ENCODE results near the gene MSMO1. TPM values are rescaled to one million over a fixed set of nuclear protein-coding genes. Genes with fewer than 3 reads are reported as not detected.

Gene MSMO1
- polyA plus RNA-seq, 1 donor (not counting 4 experiments of a cell fraction or from before 2014, with no cell fraction given) = 541 TPM

DNA sequence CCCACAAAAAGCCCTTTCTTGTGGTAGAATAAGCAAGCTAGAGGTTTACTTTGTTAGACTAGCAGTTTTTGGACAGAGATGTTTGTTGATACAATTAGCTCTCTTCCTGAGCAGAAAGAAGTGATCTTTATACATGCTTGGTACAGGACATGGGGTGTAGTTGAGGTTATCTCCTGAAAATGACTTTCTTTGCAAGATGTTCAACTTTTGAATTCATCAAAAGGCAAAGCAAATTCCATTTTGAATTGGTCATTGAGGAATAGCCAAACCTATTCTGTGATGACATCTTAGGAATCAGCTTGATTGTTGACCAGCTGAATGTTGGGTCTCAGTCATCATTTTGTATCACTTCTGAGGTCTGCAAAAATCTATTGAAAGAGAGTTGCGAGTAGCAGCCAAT, 55.2 kb downstream of the MSMO1 start:
- peak; percentile 55 for FAIRE-seq
- TF ChIP-seq EZH2 (IDR thresholded peaks at IDR 0.05; ENCODE audit: low read length) = no peak
- TF ChIP-seq, protein P1, sequence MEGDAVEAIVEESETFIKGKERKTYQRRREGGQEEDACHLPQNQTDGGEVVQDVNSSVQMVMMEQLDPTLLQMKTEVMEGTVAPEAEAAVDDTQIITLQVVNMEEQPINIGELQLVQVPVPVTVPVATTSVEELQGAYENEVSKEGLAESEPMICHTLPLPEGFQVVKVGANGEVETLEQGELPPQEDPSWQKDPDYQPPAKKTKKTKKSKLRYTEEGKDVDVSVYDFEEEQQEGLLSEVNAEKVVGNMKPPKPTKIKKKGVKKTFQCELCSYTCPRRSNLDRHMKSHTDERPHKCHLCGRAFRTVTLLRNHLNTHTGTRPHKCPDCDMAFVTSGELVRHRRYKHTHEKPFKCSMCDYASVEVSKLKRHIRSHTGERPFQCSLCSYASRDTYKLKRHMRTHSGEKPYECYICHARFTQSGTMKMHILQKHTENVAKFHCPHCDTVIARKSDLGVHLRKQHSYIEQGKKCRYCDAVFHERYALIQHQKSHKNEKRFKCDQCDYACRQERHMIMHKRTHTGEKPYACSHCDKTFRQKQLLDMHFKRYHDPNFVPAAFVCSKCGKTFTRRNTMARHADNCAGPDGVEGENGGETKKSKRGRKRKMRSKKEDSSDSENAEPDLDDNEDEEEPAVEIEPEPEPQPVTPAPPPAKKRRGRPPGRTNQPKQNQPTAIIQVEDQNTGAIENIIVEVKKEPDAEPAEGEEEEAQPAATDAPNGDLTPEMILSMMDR (optimal IDR thresholded peaks at IDR 0.05 in 1 of 3, IDR thresholded peaks at IDR 0.05 in 1 of 3, conservative IDR thresholded peaks at IDR 0.05 in 1 of 3; ENCODE audit: extremely low read depth in 1 of 3, insufficient read depth in 2 of 3, low read length in 3 of 3) = no peak
- Histone ChIP-seq H3K4me1 (ENCODE audit: control insufficient read depth, extremely low read depth, insufficient read depth, low read length) (peaks cover 10% of the 10 kb centered on the region), H3K4me3 (ENCODE audit: control insufficient read depth in 2 of 3, extremely low read depth in 1 of 3, insufficient read depth in 2 of 3, low read depth in 1 of 3, low read length in 3 of 3) (no peak overlapping the region), H3K9me1 (ENCODE audit: control insufficient read depth, extremely low read depth, insufficient read depth, low read length) (no peaks in the 10 kb centered on the region), H3K36me3 (ENCODE audit: control insufficient read depth in 2 of 2, extremely low read depth in 1 of 2, insufficient read depth in 2 of 2, low read length in 2 of 2) (no peaks in the 10 kb centered on the region), H3K9ac (ENCODE audit: control insufficient read depth, extremely low read depth, insufficient read depth, low read length) (no peak overlapping the region), H3K27ac (ENCODE audit: control insufficient read depth, insufficient read depth, low read length) (no peak overlapping the region), H3K9me3 (ENCODE audit: control insufficient read depth, low read depth, low read length) (no peaks in the 10 kb centered on the region), H2AFZ (ENCODE audit: control insufficient read depth, low read length) (no peak overlapping the region), H3K4me2 (ENCODE audit: control insufficient read depth, extremely low read depth, insufficient read depth, low read depth, low read length) (no peak overlapping the region), H3K79me2 (ENCODE audit: control insufficient read depth, insufficient read depth, low read length) (no peaks in the 10 kb centered on the region), H4K20me1 (ENCODE audit: control insufficient read depth, extremely low read depth, insufficient read depth, low read length) (no peaks in the 10 kb centered on the region), H3K27me3 (ENCODE audit: control insufficient read depth, extremely low read depth, insufficient read depth, low read length) (peaks cover 5% of the 10 kb centered on the region)
- no peak for DNase-seq (ENCODE audit: low read depth, low spot score)
- dilution Hi-C loops (cut with MboI; ENCODE audit: extremely low pct_ligation_motif_present, low sequenced_read_pairs) = no loop called here

DNA sequence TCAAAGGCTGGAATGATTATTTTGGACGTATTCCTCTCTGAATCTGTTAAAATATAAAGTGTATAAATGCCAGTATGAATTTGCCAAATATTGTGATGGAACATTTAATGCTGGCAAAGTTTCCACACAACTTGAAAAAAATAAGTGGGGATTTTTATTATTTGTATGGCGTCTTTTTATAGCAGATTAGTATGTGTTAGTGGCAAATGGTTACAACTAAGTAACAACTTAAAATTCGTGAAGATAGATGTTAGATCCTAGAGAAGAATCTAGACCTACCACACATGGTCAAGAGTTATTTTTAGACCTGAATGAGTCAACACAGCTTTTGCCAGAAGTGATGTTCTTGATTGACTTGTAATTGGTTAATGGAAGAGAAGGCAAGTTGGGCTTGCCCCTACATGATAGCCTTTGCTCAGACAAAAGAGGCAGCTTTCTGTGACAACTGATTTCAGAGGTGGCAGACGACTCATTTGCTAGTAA, 56.2 kb downstream of the MSMO1 start:
- Histone ChIP-seq H3K79me2 (ENCODE audit: control insufficient read depth, insufficient read depth, low read length) (no peaks in the 10 kb centered on the region), H3K4me1 (ENCODE audit: control insufficient read depth, extremely low read depth, insufficient read depth, low read length) (peaks cover 10% of the 10 kb centered on the region), H3K4me2 (ENCODE audit: control insufficient read depth, extremely low read depth, insufficient read depth, low read depth, low read length) (peak overlapping the region; percentile 57), H3K27me3 (ENCODE audit: control insufficient read depth, extremely low read depth, insufficient read depth, low read length) (peaks cover 5% of the 10 kb centered on the region), H3K9me1 (ENCODE audit: control insufficient read depth, extremely low read depth, insufficient read depth, low read length) (no peaks in the 10 kb centered on the region), H3K27ac (ENCODE audit: control insufficient read depth, insufficient read depth, low read length) (no peak overlapping the region), H3K4me3 (ENCODE audit: control insufficient read depth in 2 of 3, extremely low read depth in 1 of 3, insufficient read depth in 2 of 3, low read depth in 1 of 3, low read length in 3 of 3) (no peak overlapping the region), H3K9me3 (ENCODE audit: control insufficient read depth, low read depth, low read length) (no peaks in the 10 kb centered on the region), H3K36me3 (ENCODE audit: control insufficient read depth in 2 of 2, extremely low read depth in 1 of 2, insufficient read depth in 2 of 2, low read length in 2 of 2) (no peaks in the 10 kb centered on the region), H4K20me1 (ENCODE audit: control insufficient read depth, extremely low read depth, insufficient read depth, low read length) (no peaks in the 10 kb centered on the region), H3K9ac (ENCODE audit: control insufficient read depth, extremely low read depth, insufficient read depth, low read length) (no peak overlapping the region), H2AFZ (ENCODE audit: control insufficient read depth, low read length) (peak overlapping the region; percentile 7)
- FAIRE-seq = peak; percentile 81
- DNase-seq (ENCODE audit: low read depth, low spot score) = peak; percentile 5
- TF ChIP-seq, protein P1 (optimal IDR thresholded peaks at IDR 0.05 in 1 of 3, IDR thresholded peaks at IDR 0.05 in 1 of 3, conservative IDR thresholded peaks at IDR 0.05 in 1 of 3; ENCODE audit: extremely low read depth in 1 of 3, insufficient read depth in 2 of 3, low read length in 3 of 3) = no peak
- no peak for TF ChIP-seq EZH2 (IDR thresholded peaks at IDR 0.05; ENCODE audit: low read length)
- dilution Hi-C loops (cut with MboI; ENCODE audit: extremely low pct_ligation_motif_present, low sequenced_read_pairs) = no loop called here
